ES-I3 (cell line): ENCODE data around the gene OGG1.

Experiments used
- H3K36me3 ChIP-seq: 2 replicates; pipeline ENCODE4 v1.6.1; 2013; ENCODE audit warnings: mild to moderate bottlenecking, low read length, control low read depth, moderate library complexity; ENCODE audit not compliant: insufficient read depth
- H3K4me1 ChIP-seq: 2 replicates; pipeline ENCODE4 v1.6.1; 2013; ENCODE audit warnings: mild to moderate bottlenecking, control low read depth, low read length; ENCODE audit not compliant: insufficient read depth
- H3K9ac ChIP-seq: 2 replicates; pipeline ENCODE4 v1.6.1; 2013; ENCODE audit warnings: low read depth, mild to moderate bottlenecking, low read length, moderate library complexity
- H3K9me3 ChIP-seq: 2 replicates; pipeline ENCODE4 v1.6.1; 2013; ENCODE audit warnings: mild to moderate bottlenecking, low read length, moderate library complexity; ENCODE audit not compliant: control insufficient read depth, insufficient read depth

The OGG1 gene

DNA sequence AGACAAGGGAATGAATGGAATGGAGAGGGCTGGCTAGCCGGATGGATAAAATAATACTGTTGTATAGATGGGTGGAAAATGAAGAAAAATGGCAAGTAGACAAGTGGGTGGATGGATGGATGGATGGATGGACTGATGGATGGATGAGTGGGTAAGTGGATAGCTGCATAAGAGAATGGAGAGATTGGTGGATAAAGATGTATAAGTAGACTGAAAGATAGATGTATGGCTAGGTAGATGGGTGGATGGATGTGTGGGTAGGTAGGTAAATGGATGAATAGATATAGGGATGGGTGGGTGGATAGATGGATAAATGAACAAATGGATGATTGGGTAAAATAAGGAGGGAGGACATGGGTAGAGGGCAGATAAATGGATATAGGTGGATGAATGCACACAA, 32.2 kb upstream of the OGG1 start:
- Histone ChIP-seq H3K36me3 (no peaks in the 10 kb centered on the region), H3K9me3 (no peaks in the 10 kb centered on the region), H3K9ac (no peak overlapping the region), H3K4me1 (no peaks in the 10 kb centered on the region)

DNA sequence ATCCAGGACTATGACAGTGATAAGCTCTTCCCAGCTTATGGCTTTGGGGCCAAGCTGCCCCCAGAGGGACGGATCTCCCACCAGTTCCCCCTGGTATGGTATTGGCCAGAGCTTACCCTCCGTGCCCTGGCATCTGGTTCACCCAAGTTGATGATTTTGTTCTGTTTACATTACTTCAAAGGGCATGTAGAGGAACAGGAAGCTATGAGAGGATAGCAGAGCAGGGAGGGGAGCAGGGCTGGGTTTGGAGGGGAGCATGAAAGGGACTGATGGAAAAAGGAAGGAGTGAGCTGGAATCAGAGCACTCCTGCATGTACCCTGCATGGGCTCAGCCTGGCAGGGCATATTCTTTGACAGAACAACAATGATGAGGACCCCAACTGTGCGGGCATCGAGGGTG, 31.6 kb upstream of the OGG1 start:
- no peak overlapping the region for H3K9ac ChIP-seq
- no peaks in the 10 kb centered on the region for H3K4me1 ChIP-seq
- H3K9me3 ChIP-seq: no peaks in the 10 kb centered on the region
- no peaks in the 10 kb centered on the region for H3K36me3 ChIP-seq

DNA sequence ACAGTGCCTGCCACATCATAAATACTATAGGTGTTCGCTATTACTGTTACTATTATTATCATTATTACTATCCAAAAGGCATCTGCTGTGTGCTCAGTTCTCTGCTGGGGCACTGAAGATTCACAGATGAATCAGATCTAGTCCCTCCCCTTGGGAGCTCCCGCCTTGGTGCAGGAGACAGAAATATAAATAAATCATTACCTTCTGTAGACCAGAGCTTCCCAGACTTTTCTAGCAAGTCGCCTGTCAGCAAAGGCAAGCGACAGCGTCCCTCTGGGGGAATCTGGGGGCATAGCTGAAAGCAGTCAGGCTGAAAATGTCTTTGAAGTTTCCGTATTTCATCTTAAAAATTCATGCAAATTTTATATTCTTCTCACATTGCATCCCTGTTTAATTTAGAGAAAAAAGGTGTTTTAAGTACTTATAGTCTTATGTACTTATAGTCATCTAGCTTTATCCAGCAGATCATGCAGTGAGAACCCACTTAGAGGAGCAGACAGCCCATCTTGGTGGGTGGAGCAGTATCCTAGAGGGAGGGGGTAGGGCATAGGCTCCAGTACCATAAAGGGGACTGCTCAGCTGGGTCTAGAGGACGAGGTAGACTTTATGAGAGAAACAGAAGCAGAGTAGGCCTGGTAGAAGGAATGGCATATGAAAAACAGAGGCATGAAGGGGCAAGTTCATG, 28.6 kb upstream of the OGG1 start:
- Histone ChIP-seq H3K4me1 (no peaks in the 10 kb centered on the region), H3K36me3 (no peaks in the 10 kb centered on the region), H3K9me3 (no peaks in the 10 kb centered on the region), H3K9ac (no peak overlapping the region)

DNA sequence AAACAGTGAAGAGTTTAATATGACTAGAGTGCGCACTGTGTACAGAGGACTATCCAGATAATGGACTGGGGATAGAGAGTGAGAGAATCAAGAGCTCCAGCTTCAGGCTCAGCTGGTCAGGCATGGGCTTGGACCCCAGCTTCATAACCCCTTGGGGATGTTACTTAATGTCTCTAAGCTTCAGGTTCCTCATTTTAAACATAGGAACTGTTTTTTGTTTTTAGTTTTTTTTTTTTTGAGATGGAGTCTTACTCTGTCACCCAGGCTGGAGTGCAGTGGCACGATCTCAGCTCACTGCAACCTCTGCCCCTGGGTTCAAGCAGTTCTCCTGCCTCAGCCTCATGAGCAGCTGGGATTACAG, 28.1 kb upstream of the OGG1 start:
- Histone ChIP-seq H3K9ac (no peak overlapping the region), H3K4me1 (no peaks in the 10 kb centered on the region), H3K9me3 (no peaks in the 10 kb centered on the region), H3K36me3 (no peaks in the 10 kb centered on the region)

DNA sequence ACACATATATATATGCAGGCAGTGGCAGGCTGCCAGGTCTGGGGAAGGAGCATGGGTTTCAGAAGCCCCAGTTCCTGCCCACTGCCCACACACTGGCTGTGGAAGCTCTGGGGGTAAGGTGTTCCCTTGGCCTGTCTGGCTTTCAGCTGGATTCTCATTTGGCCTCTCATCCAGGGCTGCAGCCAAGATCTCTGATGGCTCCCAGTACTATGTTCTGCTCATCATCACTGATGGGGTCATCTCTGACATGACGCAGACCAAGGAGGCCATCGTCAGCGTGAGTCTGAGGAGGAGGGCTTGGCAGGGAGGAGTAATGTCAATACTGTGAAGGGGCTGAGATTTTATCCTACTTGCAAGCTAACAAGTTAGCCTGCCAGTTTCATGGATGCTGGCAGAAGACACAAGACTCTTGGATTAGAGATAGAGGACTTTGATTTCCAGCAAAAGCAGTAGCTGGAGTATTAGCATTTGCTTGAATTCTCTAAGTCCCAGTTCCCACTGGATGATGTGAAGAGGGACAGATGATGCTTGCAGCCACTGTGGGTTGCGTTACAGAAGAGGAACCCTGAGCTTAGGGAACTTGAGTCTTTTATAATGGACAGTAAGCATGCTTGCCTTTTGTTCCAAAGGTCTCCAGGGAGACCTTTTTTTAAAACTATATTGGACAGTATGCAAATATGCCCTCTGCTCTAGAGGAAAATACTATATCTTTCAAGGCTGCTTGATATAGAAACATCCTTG, 23.8 kb upstream of the OGG1 start:
- Histone ChIP-seq H3K9me3 (no peaks in the 10 kb centered on the region), H3K36me3 (no peaks in the 10 kb centered on the region), H3K9ac (no peak overlapping the region), H3K4me1 (no peaks in the 10 kb centered on the region)

DNA sequence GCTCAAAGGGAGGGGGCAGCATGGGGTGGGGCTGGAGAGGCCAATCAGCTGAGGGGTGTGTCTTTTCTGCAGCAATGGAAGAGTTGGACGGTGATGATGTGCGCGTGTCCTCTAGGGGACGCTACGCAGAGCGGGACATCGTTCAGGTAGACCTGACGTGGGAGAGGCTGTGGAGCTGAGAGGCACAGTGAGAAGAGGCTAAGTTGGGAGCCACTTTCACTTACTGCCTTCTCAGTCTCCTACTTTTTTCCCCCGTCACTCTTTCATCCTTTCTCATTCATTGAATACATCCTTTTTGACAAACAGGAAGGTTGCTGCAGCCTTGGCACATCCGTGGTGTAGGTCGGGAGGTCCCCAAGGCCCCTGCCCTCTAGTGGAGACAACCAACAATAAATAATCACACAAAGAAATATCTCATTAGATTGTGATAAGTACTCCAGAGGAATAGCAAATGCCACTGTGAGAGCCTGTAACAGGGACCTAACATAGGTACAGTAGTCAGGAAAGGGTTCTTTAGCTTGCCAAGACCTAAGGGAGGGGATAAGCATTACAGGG, 22.6 kb upstream of the OGG1 start:
- Histone ChIP-seq H3K9ac (peak overlapping the region; percentile 48; the same call in 1 of the 2 replicates), H3K4me1 (no peaks in the 10 kb centered on the region; the same call in 1 of the 2 replicates), H3K9me3 (no peaks in the 10 kb centered on the region), H3K36me3 (no peaks in the 10 kb centered on the region)

DNA sequence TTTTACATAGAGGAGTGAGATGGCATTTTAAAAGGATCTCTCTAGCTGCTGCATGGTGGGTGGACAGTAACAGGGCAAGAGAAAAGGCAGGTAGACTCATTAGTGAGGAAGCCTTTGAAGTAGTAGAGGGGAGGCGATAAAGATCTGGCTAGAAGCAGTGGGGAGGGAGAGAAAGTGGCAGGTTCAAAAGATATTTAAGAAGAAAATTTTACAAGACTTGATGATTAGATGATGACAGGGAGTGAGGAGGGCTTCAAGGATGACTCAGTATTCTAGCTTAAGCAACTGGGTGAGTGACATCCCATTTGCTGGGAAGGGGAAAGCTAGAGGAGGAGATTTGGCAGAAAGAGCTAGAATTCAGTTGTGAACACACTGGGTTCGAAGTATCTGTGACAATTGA, 22.0 kb upstream of the OGG1 start:
- Histone ChIP-seq H3K9ac (no peak overlapping the region), H3K36me3 (no peaks in the 10 kb centered on the region), H3K4me1 (peaks cover 4% of the 10 kb centered on the region; the same call in 1 of the 2 replicates), H3K9me3 (no peaks in the 10 kb centered on the region)

DNA sequence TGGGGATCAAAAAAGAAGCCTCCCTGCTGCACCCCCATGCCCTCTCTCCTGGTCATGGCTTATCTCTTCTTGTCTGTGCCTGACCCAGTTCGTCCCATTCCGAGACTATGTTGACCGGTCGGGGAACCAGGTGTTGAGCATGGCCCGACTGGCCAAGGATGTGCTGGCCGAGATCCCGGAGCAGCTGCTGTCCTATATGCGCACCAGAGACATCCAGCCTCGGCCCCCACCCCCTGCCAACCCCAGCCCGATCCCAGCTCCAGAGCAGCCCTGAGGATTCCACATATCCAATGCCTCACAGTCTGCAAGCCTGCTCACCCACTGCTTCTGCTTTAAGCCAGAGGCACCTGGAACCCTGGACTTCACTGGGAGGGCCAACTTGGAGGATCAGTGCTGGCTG, 20.3 kb upstream of the OGG1 start:
- Histone ChIP-seq H3K9ac (no peak overlapping the region), H3K4me1 (peaks cover 6% of the 10 kb centered on the region; the same call in 1 of the 2 replicates), H3K9me3 (no peaks in the 10 kb centered on the region), H3K36me3 (no peaks in the 10 kb centered on the region)

DNA sequence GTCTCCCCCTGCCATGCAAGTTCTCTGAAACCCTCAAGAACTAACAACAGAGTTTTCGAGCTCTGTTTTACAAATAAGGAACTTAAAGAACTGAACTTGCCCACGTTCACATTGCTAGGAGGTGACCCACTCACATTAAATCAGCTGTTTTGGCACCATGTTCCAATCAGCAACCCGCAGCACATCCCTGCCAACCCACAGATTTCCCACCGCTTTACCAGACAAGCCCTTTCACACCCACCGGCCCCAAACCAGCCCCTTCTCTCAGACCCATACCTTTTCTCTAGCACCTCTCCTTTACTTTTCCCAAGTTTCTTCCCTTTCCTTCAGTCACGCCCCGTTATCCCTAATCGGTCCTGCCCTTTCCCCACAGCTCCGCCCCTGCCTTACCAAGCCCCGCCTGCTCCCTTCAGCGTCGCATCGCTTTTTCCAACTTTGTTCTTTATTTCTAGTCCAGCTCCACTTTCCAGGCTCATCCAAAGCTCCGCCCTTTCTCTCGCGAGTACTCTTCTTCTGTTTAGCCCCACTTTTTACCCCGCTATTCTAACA, 19.0 kb upstream of the OGG1 start:
- peak overlapping the region; percentile 73; the same call in 1 of the 2 replicates for H3K9ac ChIP-seq
- H3K4me1 ChIP-seq: peaks cover 6% of the 10 kb centered on the region; the same call in 1 of the 2 replicates
- no peaks in the 10 kb centered on the region; the same call in 1 of the 2 replicates for H3K36me3 ChIP-seq

DNA sequence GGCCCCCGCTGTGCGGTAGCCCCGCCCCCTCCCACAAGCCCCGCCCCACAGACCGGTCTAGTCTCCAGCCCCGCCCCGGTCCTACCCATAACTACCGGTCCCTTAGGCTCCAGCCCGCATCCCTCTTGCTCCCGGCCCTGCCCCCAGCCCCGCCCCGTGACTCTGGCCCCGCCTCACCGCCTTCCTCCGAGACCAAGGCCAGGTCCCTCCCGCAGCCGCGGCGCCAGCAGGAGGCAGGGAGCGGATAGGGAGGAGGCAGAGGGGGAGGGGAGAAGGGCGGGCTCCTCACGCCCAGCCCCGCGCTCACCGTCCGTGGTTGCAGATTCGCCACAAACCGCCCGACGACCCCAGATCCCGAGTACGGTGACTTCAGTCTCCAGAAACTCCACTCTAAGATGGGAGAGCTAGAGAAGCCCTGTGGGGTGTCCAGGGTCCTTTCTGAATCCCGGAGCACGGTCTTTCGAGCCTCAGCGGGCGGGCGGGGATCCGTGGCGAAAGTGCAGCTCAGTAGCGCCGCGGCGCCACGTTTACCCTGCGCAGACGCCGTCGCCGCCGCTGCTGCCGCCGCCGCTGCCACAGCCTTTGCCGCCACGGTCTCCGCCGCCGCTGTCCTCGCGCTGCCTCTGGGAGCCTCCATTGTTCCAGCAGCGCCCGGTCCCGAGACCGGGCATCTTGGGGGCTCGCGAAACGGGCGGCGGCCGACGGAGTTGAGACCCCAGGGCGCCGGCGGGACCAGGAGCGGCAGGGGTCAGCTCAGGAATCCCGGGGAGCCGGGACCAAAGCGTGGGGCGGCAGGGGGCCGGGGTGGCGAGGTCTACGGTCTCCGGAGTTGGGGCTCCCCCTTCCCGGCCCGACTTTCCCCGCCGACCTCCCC, 18.3 kb upstream of the OGG1 start, which contains the start of gene BRPF1:
TSS of gene BRPF1 (plus strand) at position 530 of the 874 bp plus-strand sequence. CDS start 2,406 bp downstream, outside the sequence.
- peaks cover under 1% of the 10 kb centered on the region; the same call in 1 of the 2 replicates for H3K36me3 ChIP-seq
- peak within 1 kb of the TSS; percentile 100 for H3K9ac ChIP-seq
- no peaks in the 10 kb centered on the region for H3K9me3 ChIP-seq
- H3K4me1 ChIP-seq: peaks cover 6% of the 10 kb centered on the region; the same call in 1 of the 2 replicates

More for the DNA sequence above, 19.0 kb upstream of the OGG1 start:
- no peaks in the 10 kb centered on the region for H3K9me3 ChIP-seq

DNA sequence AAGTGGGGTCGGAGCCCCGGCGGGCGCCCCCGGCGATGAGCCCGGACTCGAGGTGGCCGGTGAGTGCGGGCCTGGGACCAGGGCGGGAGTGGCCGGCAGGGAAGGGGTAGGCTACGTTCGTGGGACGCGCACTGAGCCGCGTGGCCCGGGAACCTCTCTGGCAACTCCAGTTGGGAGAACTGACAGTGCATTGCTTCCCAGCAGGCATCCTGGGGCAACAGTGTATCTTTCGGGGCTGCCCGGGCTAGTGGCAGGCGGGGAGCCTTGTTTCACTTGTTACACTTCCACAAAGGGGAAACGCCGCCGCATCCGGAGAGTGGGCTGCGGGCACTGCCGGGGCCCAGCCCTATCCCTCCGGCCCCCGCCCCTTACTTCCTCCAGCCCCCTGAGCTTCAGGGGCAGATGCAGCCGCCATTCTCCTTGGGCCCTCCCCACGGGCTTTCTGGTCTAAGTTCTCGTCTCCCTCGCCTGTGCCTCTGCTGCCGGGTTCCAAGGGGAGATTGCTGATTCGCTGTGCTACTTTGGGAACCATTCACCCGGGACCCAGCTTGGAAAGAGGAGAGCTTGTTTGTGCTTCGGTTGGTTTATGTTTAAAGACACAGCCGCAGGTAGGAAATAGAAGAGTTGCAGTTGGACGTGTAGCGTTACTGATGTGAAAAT, 17.5 kb upstream of the OGG1 start:
- peaks cover 8% of the 10 kb centered on the region for H3K36me3 ChIP-seq
- H3K4me1 ChIP-seq: peaks cover 6% of the 10 kb centered on the region; the same call in 1 of the 2 replicates
- peak overlapping the region; percentile 100 for H3K9ac ChIP-seq
- no peaks in the 10 kb centered on the region for H3K9me3 ChIP-seq

DNA sequence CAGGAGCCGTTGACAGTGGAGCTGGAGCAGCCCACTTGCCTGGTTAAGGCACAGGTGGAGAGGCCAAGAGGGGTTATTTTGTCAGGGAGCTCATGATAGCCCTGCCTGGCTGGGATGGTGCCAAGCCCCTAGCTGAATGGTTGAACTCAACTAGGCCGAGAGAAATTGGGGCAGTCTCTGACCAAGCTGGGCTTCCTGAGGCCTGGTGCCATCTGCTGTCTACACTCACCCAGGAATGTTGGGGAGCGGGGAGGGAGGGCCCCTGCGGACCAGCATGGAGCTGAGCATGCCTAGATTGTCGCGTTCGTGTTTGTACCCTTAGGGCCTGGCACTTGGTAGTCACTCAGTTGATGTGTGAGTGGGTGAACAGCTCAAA, 17.0 kb upstream of the OGG1 start:
- H3K9me3 ChIP-seq: no peaks in the 10 kb centered on the region
- H3K36me3 ChIP-seq: peaks cover 13% of the 10 kb centered on the region
- H3K9ac ChIP-seq: peak overlapping the region; percentile 100
- peaks cover 6% of the 10 kb centered on the region; the same call in 1 of the 2 replicates for H3K4me1 ChIP-seq

DNA sequence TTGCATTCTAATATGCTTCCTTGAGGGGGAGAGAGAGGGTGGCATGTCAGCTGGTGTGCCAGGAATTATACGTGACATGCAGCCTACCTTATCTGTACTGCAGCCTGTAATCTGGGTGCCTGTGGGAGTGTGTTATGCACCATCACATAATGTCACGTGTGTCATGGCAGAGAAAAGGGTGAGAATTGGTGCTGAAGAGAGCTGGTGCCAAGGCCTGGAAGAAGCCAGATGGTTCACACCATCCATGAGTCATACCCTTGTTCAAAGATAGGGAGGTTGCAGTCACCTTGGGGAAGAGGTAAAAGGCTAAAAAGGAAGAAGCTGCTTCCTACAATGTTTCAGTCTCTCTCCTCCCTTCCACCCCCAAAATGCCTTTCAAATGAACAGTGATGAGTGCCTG, 12.9 kb upstream of the OGG1 start:
- Histone ChIP-seq H3K36me3 (peaks cover 35% of the 10 kb centered on the region), H3K9ac (no peak overlapping the region), H3K9me3 (no peaks in the 10 kb centered on the region), H3K4me1 (peaks cover 6% of the 10 kb centered on the region; the same call in 1 of the 2 replicates)
